HG03066 (cell line): ENCODE results near the gene PFDN1.

Experiments used
- ATAC-seq: cut with Tn5 transposase; IDR thresholded peaks from one replicate; pipeline ENCODE4 v1.9.1; 2021; ENCODE audit warnings: low read depth; ENCODE audit not compliant: unreplicated experiment

The PFDN1 gene

DNA sequence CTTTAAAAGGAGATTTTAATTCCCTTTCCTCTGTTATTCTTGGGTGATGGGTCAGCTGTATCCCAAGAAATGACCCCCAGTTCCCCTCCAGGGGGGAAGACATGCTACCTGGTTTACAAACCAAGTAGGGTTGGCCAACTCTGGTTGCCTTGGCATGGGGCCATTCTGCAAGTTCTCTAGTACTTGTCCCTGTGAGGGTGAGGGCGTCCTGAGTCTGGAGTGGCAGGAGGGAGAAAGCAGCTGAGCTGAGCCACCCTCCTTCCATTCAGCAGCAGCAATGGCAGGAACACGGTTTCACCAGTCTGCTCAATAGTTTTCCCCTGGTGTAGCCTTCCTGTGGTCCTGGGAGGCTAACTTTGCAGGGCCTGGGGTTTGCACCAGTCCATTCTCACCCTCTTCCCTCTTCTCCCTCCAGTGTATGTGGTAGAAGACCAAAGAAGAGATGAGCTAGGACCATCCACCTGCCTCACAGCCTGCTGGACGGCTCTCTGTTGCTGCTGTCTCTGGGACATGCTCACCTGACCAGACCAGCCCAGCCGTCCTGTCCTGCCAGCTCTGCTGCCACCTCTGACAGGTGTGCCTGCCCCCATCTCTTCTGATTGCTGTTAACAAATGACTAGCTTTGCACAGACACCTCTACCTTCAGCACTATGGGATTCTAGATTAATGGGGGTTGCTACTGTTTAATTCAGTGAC is 59.9 kb downstream of the PFDN1 start:
- no peak for ATAC-seq

DNA sequence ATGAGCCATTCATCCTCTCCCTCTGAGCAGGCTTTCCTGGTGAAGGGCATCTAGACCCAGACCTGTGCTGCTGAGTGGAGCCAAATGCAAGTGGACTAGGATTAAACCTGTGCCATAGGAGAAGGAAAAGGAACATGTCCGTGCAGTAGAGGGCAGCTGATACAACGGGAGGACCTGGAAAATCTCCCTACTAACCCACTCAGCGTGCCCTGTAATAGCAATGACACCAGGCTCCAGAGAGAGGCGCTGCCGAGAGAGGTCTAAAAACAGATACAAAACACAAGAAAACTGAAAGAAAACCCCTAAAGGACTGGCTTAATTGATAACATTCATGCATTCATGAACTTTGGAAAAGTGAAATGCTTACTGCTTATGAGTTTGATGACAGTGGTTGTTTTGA is 60.8 kb downstream of the PFDN1 start:
- no peak for ATAC-seq

- ATAC-seq: no peak
Observed at GRCh38 chr5:140240987-140241706, 61.8 kb downstream of the PFDN1 start.

DNA sequence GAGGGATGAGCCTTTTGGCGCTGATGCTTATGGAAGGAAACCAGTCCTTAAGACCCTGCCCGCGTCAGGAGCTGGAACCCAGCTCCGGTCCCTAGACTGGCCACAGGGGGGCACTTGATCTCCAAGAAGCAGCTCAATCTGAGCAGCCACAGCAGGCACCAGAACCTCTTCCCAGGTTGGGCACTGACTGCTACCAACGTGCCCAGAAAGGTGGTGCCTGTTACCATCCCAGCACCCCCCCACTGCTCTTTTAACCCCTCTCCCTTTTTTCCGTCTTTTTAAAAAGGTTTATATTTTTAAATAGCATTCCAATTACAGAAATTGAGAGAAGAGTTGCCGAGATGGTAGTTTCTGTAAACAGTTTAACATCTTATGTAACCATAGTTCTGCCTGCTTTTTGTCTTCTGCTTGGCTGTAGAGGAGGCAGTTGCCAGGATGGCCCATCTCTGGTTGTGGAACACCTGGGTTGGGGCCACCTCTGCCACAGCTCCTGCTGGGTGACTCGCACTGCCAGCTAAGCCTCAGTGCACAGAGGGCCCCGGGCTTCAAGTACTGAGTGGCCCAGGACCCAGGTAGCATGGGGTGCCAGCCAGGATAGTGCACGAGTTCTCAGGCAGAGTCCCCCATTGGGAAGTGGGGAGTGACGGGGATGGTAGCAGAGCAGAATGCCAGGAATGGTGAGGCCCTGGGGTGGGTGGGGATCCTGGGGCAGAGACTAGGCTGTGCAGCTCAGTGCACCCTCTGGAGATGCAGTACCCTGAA is 62.8 kb downstream of the PFDN1 start:
- ATAC-seq: peak; percentile 65

GRCh38 chr5:140239461-140239860 is 63.4 kb downstream of the PFDN1 start:
- no peak for ATAC-seq

DNA sequence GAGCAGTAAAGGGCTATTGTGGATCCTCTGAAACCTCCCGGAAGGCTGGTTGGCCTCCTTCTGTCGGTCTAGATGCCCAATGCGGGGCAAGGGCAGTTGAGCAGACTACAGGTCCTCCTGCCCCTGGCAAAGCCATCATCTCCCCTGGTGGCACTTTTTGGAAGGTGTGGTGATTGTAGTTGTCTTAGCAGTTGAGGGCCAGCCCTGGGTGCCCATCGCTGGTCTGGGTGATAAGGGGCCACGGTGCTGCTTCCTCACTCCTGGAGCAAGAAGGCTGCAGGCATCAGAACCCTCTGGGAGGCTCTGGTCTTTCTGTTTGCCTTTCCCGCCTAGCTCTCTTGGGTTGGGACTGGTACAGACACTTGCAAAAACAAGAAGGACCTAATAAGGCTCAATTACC is 64.1 kb downstream of the PFDN1 start:
- no peak for ATAC-seq

DNA sequence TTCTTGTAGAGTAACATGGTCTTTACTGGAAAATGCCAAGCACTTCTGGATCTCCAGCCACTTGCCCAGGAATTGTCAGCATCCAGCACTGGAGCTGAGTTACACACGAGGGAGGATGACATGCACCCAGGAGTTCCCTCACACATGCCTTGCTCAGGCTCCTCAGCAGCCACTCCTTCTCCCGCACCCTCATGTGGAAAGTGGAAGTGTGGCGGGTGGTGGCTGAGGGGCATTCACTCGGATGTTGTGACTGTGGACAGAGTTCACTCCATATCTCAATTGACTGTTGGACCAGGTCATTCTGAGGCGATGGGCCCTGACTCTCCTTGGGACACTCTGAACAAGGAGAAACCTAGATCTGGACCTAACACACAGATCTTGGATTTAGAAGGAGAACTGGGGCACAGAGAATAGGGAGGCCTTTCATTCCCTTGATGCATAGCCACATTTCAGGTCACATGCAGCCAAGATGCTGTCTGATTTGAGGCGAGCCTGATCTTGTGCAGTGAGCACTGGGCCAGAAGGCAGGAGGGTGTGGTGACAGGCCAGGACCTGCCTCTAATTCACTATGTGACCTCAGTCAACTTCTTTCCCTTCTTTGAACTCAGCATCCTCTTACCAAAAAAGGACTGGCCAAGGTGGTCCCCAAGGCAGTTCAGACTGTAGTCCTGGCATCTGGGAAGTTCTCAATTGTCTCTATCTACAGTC is 65.9 kb downstream of the PFDN1 start:
- ATAC-seq: no peak

DNA sequence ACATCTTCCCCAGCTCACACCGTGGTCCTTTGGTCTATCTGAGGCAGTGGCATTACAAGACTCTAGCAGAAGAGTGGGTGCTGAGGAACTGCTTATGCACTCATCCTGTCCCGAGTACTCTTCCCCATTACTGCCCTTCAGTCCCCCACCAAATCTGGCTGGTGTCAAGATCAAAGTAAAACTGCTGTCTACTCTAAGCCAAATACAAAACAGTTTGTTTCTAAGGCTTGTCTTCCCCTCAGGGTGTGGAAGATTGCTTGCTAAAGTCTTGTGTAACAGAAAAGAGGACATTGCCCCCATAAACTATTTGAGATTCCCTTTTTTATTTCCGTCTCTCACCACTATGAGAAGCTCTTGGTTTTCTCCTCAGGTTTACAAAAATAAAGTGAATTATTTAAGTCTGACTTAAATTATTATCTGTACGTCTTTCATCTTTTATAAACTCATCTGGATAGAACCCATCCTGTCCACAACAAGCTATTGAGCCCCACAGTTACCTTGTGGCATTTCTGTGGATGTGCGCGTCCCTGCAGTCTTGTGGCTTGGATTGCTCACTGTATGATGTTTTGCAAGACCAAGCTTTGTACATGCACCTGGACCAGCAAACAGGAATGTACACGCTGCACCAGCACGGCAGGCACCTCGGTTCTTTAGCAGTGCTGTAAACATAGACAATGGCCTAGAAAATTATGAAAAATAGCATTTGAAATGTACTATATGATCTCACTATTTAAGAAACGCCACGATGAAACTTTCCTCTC is 66.9 kb downstream of the PFDN1 start:
- no peak for ATAC-seq

DNA sequence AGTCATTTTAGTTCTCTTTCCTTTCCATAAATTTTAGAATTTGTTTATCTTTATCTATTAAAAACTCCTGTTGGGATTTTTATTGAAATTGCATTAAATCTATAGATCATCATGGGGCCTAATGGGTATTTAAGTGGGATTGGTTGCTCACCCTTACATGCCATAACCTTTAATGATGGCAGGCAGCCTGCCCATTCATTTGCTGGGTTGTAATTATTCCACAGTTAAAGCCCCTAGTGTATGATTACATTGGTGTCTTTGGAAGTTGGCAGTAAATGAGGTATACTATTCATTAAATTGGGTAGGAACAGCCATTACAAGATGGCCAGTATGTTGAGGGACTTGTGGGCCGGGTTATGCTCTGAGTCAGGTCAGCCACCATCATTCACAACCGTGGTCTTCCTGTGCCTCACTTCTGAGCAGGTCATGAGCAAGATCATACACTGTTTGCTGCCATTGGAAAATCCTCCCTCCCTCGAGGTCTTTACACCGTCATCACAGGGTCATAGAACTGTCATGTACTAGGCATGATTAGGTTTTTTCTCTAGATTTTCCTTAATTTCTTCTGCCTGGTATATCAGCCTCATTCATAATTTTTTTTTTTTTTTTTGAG is 68.4 kb downstream of the PFDN1 start:
- ATAC-seq: no peak

DNA sequence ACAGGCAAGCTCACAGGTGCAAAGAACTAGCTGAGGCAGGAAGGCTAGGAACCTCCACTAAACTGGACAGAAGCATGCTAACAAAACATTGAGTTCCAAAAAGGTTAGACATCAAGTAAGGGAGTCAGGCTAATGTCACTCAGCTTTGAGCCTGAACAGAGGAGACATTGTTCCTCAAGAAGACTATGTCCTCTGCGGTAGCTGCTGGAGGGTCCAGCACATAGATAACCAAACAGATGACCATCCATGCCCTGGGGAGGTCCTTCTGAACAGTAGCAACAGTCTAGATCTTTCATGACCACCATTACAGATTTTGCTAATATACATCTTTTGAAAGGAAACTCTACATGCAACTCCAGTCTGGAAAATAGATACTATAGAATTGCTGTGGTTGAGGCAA is 70.2 kb downstream of the PFDN1 start:
- no peak for ATAC-seq

DNA sequence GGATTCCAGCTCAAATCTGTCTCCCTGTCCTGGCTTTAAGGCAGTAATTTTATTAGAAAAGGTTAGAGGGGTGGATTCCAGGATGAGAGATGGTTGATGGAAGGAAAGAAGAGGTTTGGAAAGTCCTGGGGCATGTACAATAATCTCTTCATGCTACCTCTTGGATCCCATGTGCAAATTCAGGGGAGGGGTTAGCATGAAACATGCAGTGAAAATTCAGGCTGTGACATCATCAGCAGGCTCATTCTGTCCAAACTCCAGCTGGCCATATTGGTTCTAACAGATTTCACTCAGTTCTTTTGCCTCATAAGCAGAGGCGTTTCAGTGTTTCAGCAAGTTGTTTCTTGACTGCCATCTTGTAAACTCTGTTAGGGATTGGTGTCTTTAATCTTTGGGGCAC is 72.5 kb downstream of the PFDN1 start:
- ATAC-seq: no peak

DNA sequence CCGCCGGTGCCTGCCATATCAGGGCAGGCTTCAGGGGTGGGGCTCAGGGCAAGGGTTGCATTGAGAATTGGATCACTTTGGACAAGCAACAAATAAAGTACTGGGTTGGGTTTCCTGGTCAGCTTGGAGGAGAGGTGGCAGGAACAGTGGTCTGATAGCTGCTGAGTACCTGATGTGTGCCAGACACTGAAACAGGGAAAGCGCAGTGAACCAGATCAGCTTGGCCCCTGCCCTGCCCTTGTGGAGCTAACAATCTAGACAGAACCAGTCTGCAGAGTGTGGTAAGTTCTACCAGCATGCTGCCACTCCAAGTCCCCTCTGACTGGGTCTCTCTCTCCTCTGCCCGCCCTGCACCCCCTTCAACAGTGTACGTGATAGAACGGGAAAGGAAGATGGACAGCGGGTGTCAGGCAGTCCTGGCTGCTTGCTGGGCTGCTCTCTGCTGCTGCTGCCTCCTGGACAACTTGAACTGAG is 74.5 kb downstream of the PFDN1 start:
- ATAC-seq: no peak

- ATAC-seq: no peak
Observed at GRCh38 chr5:140227046-140227445, 75.9 kb downstream of the PFDN1 start.

DNA sequence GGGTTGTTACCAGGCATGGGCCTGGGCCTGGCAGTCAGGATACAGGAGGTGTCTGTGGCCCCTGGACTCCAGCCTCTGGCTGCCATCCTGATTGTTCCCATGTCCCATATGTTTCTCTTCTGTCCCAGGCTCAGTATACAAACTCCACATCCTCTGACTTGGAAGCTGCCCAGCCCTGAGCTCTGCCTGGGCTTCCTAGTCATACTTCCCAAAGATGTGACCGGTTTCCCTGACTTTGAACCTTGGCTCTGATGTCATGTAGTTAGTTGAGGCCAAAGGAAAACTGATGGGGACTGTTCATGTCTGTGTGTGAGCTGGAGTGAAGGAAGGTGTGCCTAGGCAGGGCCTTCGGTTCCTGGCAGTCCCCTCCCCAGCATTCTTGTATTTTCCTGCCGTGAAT is 77.5 kb downstream of the PFDN1 start:
- ATAC-seq: no peak

DNA sequence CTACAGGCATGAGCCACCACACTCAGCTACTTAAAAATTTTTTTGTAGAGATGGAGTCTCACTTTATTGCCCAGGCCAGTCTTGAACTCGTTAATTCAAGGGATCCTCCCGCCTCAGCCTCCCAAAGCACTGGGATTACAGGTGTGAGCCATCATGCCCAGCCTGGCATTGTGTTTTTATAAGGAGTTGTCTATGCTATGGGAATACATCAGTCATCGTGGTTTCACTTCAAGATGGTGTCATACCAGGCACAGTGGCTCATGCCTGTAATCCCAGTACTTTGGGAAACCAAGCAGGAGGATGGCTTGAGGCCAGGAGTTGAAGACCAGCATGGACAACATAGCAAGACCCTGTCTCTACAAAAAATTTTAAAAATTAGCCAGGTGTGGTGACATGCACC is 78.2 kb downstream of the PFDN1 start:
- ATAC-seq: no peak

GRCh38 chr5:140223567-140223966 is 79.3 kb downstream of the PFDN1 start:
- ATAC-seq: no peak

DNA sequence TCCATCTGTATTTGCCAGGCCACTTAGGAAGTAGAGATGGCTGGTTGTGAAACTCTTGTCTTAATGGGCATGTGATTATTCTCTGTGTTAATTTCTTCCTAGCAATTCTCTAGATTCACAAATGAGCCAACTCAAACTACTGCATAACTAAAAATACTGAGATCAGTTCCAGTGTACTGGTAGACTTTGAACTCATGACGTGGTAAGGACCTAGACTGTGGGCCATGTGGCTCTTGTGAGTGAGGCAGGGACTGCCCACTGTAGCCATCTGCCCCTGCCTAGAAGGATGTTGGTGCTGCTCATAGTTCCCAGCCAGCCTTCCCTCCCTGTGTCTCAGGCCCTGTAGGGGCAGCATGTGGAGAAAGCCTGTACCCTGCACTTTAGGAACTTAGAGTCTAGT is 80.5 kb downstream of the PFDN1 start:
- ATAC-seq: no peak

GRCh38 chr5:140221697-140222223 is 81.1 kb downstream of the PFDN1 start:
- no peak for ATAC-seq

GRCh38 chr5:140220698-140221064 is 82.2 kb downstream of the PFDN1 start:
- no peak for ATAC-seq
